Caco-2 (cell line): Measurements from ENCODE around the gene COL15A1. TPM values are rescaled to one million over a fixed set of nuclear protein-coding genes. Genes with fewer than 3 reads are reported as not detected.

ENCODE experiments used
- BruUV-seq: library from RNA; stranded (reverse); fragments of 400-500 nt; replicated peaks from 2 replicates; lab custom pipeline; 2021; lab: Mats Ljungman, UMichigan
- CTCF ChIA-PET: fragments of 300-600 bp; sonication (Branson Sonifier 250); formaldehyde crosslinking; loops from one replicate; lab custom pipeline; 2022; ENCODE audit warnings: antibody characterized with exemption; lab: Charles Lee
- POLR2A ChIA-PET: fragments of 300-600 bp; sonication (Branson Sonifier 250); formaldehyde crosslinking; loops from one replicate; lab custom pipeline; 2022; ENCODE audit warnings: antibody characterized with exemption; lab: Charles Lee
- DNase-seq, 2 experiments: peaks; one replicate each; pipeline versions ENCODE4 v3.0.0 to v3.0.0-alpha.2; 2020 to 2022
- H3K27me3 ChIP-seq: replicated peaks from 2 replicates; pipeline ENCODE4 v1.6.0; 2011; ENCODE audit warnings: low read length; ENCODE audit not compliant: control insufficient read depth, insufficient read depth
- H3K36me3 ChIP-seq: 2 replicates; pipeline ENCODE4 v1.5.1; 2011; ENCODE audit warnings: low read length; ENCODE audit not compliant: control insufficient read depth, insufficient read depth
- H3K4me1 ChIP-seq: fragments of 250-450 bp; sonication (Bioruptor Pico); 2 replicates; pipeline ENCODE4 v1.5.1; 2020; ENCODE audit warnings: mild to moderate bottlenecking
- H3K4me3 ChIP-seq: 2 replicates; pipeline ENCODE4 v1.5.1; 2011; ENCODE audit warnings: low read depth, mild to moderate bottlenecking, control low read depth, low read length
- H3K9me3 ChIP-seq: fragments of 250-450 bp; sonication (Bioruptor Pico); 2 replicates; pipeline ENCODE4 v1.5.1; 2020; ENCODE audit warnings: mild to moderate bottlenecking, moderate library complexity
- H3K27ac Mint-ChIP-seq: one replicate; pipeline ENCODE4 v1.8.0; 2022; ENCODE audit warnings: mixed read lengths; ENCODE audit not compliant: unreplicated experiment
- H3K27me3 Mint-ChIP-seq: one replicate; pipeline ENCODE4 v1.8.0; 2022; ENCODE audit warnings: mixed read lengths; ENCODE audit not compliant: insufficient read depth, unreplicated experiment
- H3K36me3 Mint-ChIP-seq: one replicate; pipeline ENCODE4 v1.8.0; 2022; ENCODE audit warnings: mild to moderate bottlenecking, mixed read lengths; ENCODE audit not compliant: insufficient read depth, unreplicated experiment
- H3K4me1 Mint-ChIP-seq: one replicate; pipeline ENCODE4 v1.8.0; 2022; ENCODE audit warnings: low read depth, mixed read lengths; ENCODE audit not compliant: unreplicated experiment
- H3K4me3 Mint-ChIP-seq: one replicate; pipeline ENCODE4 v1.8.0; 2022; ENCODE audit warnings: mild to moderate bottlenecking, moderate library complexity, mixed read lengths; ENCODE audit not compliant: unreplicated experiment
- H3K9me3 Mint-ChIP-seq: one replicate; pipeline ENCODE4 v1.8.0; 2022; ENCODE audit warnings: mixed read lengths; ENCODE audit not compliant: unreplicated experiment
- CTCF ChIP-seq, 2 experiments: fragments of 200-600 bp in 1 of 2; IDR thresholded peaks; 1 replicate in 1 of 2; 2 replicates in 1 of 2; pipeline versions ENCODE4 v1.5.1 to v1.8.0; 2011 to 2022; ENCODE audit warnings: antibody characterized with exemption in 1 of 2, control low read depth in 1 of 2, inconsistent platforms in 1 of 2, low read depth in 1 of 2, low read length in 1 of 2, mild to moderate bottlenecking in 1 of 2, moderate library complexity in 1 of 2; ENCODE audit not compliant: insufficient read depth in 1 of 2, severe bottlenecking in 1 of 2, unreplicated experiment in 1 of 2
- intact Hi-C: fragments of 100-400 bp; cut with micrococcal nuclease; formaldehyde crosslinking; loops from one replicate; pipeline ENCODE4 v1.10.0; 2022; ENCODE audit not compliant: unreplicated experiment
- total RNA-seq: library from RNA; stranded (reverse); gene quantifications from 2 replicates; pipeline ENCODE4 v1.2.3, GENCODE V29; 2022

Gene COL15A1
- total RNA-seq, 1 experiment from 2014 or later = not detected

- ChIA-PET POLR2A (no interaction called here), CTCF (no interaction called here)
- H3K27me3 Mint-ChIP-seq = peaks cover 3% of the 10 kb centered on the region
- H3K36me3 Mint-ChIP-seq = no peaks in the 10 kb centered on the region
- no peaks in the 10 kb centered on the region for H3K9me3 ChIP-seq
- no peaks in the 10 kb centered on the region for H3K36me3 ChIP-seq
- BruUV-seq = no TSS peak
- H3K4me3 Mint-ChIP-seq = no peak overlapping the region
- H3K27ac Mint-ChIP-seq = no peak overlapping the region
- DNase-seq = no peak
- H3K4me1 Mint-ChIP-seq = no peaks in the 10 kb centered on the region
- no peak for TF ChIP-seq CTCF (IDR thresholded peaks at IDR 0.05; ENCODE audit: insufficient read depth in 1 of 2, low read depth in 1 of 2, low read length in 1 of 2, severe bottlenecking in 1 of 2, unreplicated experiment in 1 of 2)
- H3K27me3 ChIP-seq = no peaks in the 10 kb centered on the region; the same call in 1 of the 2 replicates
- no peak overlapping the region for H3K4me3 ChIP-seq
- no peaks in the 10 kb centered on the region for H3K9me3 Mint-ChIP-seq
- intact Hi-C loops = no loop called here
- H3K4me1 ChIP-seq = no peaks in the 10 kb centered on the region; the same call in 1 of the 2 replicates
These were observed 24.0 kb downstream of the COL15A1 start for GRCh38 chr9:98967680-98968079.

GRCh38 chr9:98968601-98969337 is 25.1 kb downstream of the COL15A1 start:
- no peaks in the 10 kb centered on the region for H3K9me3 ChIP-seq
- no peaks in the 10 kb centered on the region for H3K4me1 ChIP-seq
- POLR2A ChIA-PET = no interaction called here
- CTCF ChIA-PET = no interaction called here
- no TSS peak for BruUV-seq
- no peaks in the 10 kb centered on the region for H3K36me3 ChIP-seq
- no peaks in the 10 kb centered on the region for H3K36me3 Mint-ChIP-seq
- intact Hi-C loops = no loop called here
- H3K4me3 ChIP-seq = no peak overlapping the region
- peaks cover 6% of the 10 kb centered on the region for H3K27me3 Mint-ChIP-seq
- H3K4me3 Mint-ChIP-seq = no peak overlapping the region
- H3K27ac Mint-ChIP-seq = no peak overlapping the region
- H3K27me3 ChIP-seq = no peaks in the 10 kb centered on the region; the same call in 1 of the 2 replicates
- H3K9me3 Mint-ChIP-seq = no peaks in the 10 kb centered on the region
- TF ChIP-seq CTCF (IDR thresholded peaks at IDR 0.05; ENCODE audit: insufficient read depth in 1 of 2, low read depth in 1 of 2, low read length in 1 of 2, severe bottlenecking in 1 of 2, unreplicated experiment in 1 of 2) = no peak
- H3K4me1 Mint-ChIP-seq = no peaks in the 10 kb centered on the region
- no peak for DNase-seq

- intact Hi-C loops = no loop called here
- H3K4me3 ChIP-seq = no peak overlapping the region
- no peaks in the 10 kb centered on the region for H3K36me3 ChIP-seq
- H3K27ac Mint-ChIP-seq = no peak overlapping the region
- no TSS peak for BruUV-seq
- H3K4me3 Mint-ChIP-seq = no peak overlapping the region
- ChIA-PET CTCF (no interaction called here), POLR2A (no interaction called here)
- TF ChIP-seq CTCF (IDR thresholded peaks at IDR 0.05; ENCODE audit: insufficient read depth in 1 of 2, low read depth in 1 of 2, low read length in 1 of 2, severe bottlenecking in 1 of 2, unreplicated experiment in 1 of 2) = no peak
- H3K9me3 ChIP-seq = no peaks in the 10 kb centered on the region
- no peaks in the 10 kb centered on the region for H3K36me3 Mint-ChIP-seq
- no peak for DNase-seq
- no peaks in the 10 kb centered on the region for H3K9me3 Mint-ChIP-seq
- no peaks in the 10 kb centered on the region for H3K4me1 ChIP-seq
- no peaks in the 10 kb centered on the region for H3K4me1 Mint-ChIP-seq
- H3K27me3 ChIP-seq = peaks cover 2% of the 10 kb centered on the region; the same call in 1 of the 2 replicates
- H3K27me3 Mint-ChIP-seq = peaks cover 8% of the 10 kb centered on the region
These were observed 26.9 kb downstream of the COL15A1 start for GRCh38 chr9:98970532-98971041.
